ENCODE results near the gene RBMXL3. TPM values are rescaled to one million over a fixed set of nuclear protein-coding genes. Genes with fewer than 3 reads are reported as not detected.

The RBMXL3 gene
- total and polyA plus RNA-seq, 2 of the 8 experiments (the other 6 are each of a cell fraction or from before 2014, with no cell fraction given), result not detected

GRCh38 chrX:115189110-115189509 is at the start of gene RBMXL3 (continued):
- TF ChIP-seq MAX (IDR thresholded peaks at IDR 0.05), result no peak
- TF ChIP-seq EGR1 (IDR thresholded peaks at IDR 0.05; ENCODE audit: borderline replicate concordance, low read depth, low read length), result no peak
- TF ChIP-seq TAF7 (optimal IDR thresholded peaks at IDR 0.05; ENCODE audit: borderline replicate concordance, low read depth, low read length), result no peak
- TF ChIP-seq SIRT6 (IDR thresholded peaks at IDR 0.05; ENCODE audit: low read length), result no peak
- no peak for TF ChIP-seq RXRA (IDR thresholded peaks at IDR 0.05; ENCODE audit: insufficient read depth, low read depth, low read length)

Measured in H1 (cell line).